ENCODE data around the gene CLCN1.

The CLCN1 gene

DNA sequence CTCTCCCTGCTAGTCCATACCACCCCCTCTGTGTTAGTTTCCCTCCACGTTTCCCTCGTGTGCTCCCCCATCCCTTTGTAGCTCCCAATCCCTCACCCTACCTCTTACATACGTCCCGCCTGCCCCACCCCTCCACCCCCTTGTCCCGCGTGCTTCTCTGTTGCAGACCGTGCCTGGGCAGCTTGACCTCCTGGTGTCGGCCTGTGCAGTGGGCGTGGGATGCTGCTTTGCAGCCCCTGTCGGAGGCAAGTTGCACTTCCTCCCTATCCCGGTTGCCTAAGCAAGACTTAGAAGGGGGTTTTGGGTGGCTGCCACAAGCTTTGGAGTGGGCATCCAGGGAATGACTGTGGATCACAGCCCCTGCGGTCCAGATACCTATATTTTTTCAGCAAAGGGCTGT lies 7.7 kb downstream of the CLCN1 start:
- no peak overlapping the region for H3K9ac ChIP-seq (ENCODE audit: low read length)
- H3K27me3 ChIP-seq (ENCODE audit: insufficient read depth, low read length) = no peaks in the 10 kb centered on the region
- no peaks in the 10 kb centered on the region for H4K20me1 ChIP-seq (ENCODE audit: insufficient read depth, low read length)

DNA sequence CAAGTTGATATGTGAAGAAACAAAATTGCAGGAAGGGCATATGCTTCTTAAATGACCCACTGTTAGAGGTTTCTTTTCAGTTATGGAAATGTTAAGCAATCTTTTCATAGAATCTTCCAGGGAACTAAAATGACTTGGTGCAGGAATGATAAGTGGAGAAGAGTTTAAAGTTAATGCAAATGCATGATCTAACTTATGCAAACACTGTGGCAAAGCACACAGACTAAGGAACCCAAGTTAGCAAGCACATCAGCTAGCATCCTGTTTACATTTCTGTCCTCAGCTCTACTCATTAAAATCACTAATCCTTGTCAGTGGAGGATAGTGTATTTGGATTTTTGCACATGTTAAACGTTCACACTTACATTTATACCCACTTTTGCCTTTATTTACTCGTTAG lies 9.3 kb downstream of the CLCN1 start:
- Histone ChIP-seq H3K9me2 (ENCODE audit: low read depth, low read length) (no peaks in the 10 kb centered on the region), H3K27me3 (ENCODE audit: insufficient read depth, low read length) (no peaks in the 10 kb centered on the region), H2AFZ (ENCODE audit: low read length) (no peak overlapping the region), H3K4me2 (ENCODE audit: low read length) (no peak overlapping the region), H3K36me3 (ENCODE audit: insufficient read depth, low read length) (no peaks in the 10 kb centered on the region), H3K27ac (ENCODE audit: low read depth, low read length, poor library complexity, severe bottlenecking) (no peak overlapping the region), H3K9me3 (ENCODE audit: low read length) (no peaks in the 10 kb centered on the region), H3K4me1 (ENCODE audit: insufficient read depth, low read length, severe bottlenecking) (no peaks in the 10 kb centered on the region), H3K9ac (ENCODE audit: low read length) (no peak overlapping the region), H3K79me2 (ENCODE audit: insufficient read depth, low read length) (no peaks in the 10 kb centered on the region), H3K4me3 (ENCODE audit: low read depth, low read length, poor library complexity, severe bottlenecking) (no peak overlapping the region), H4K20me1 (ENCODE audit: insufficient read depth, low read length) (no peaks in the 10 kb centered on the region), H3F3A (ENCODE audit: insufficient read depth, low read length) (no peaks in the 10 kb centered on the region)
- no peak for TF ChIP-seq EZH2 (IDR thresholded peaks at IDR 0.05; ENCODE audit: borderline replicate concordance, low read length)
- TF ChIP-seq, protein P1, sequence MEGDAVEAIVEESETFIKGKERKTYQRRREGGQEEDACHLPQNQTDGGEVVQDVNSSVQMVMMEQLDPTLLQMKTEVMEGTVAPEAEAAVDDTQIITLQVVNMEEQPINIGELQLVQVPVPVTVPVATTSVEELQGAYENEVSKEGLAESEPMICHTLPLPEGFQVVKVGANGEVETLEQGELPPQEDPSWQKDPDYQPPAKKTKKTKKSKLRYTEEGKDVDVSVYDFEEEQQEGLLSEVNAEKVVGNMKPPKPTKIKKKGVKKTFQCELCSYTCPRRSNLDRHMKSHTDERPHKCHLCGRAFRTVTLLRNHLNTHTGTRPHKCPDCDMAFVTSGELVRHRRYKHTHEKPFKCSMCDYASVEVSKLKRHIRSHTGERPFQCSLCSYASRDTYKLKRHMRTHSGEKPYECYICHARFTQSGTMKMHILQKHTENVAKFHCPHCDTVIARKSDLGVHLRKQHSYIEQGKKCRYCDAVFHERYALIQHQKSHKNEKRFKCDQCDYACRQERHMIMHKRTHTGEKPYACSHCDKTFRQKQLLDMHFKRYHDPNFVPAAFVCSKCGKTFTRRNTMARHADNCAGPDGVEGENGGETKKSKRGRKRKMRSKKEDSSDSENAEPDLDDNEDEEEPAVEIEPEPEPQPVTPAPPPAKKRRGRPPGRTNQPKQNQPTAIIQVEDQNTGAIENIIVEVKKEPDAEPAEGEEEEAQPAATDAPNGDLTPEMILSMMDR (IDR thresholded peaks at IDR 0.05; ENCODE audit: low read length) = no peak

More for the DNA sequence above, 7.7 kb downstream of the CLCN1 start:
- no peak overlapping the region for H2AFZ ChIP-seq (ENCODE audit: low read length)
- no peaks in the 10 kb centered on the region for H3K79me2 ChIP-seq (ENCODE audit: insufficient read depth, low read length)
- no peaks in the 10 kb centered on the region for H3K9me3 ChIP-seq (ENCODE audit: low read length)
- H3F3A ChIP-seq (ENCODE audit: insufficient read depth, low read length) = no peaks in the 10 kb centered on the region
- no peak overlapping the region for H3K27ac ChIP-seq (ENCODE audit: low read depth, low read length, poor library complexity, severe bottlenecking)
- H3K36me3 ChIP-seq (ENCODE audit: insufficient read depth, low read length) = no peaks in the 10 kb centered on the region
- no peaks in the 10 kb centered on the region for H3K9me2 ChIP-seq (ENCODE audit: low read depth, low read length)
- no peak overlapping the region for H3K4me2 ChIP-seq (ENCODE audit: low read length)
- no peak overlapping the region for H3K4me3 ChIP-seq (ENCODE audit: low read depth, low read length, poor library complexity, severe bottlenecking)
- no peaks in the 10 kb centered on the region for H3K4me1 ChIP-seq (ENCODE audit: insufficient read depth, low read length, severe bottlenecking)
- TF ChIP-seq EZH2 (IDR thresholded peaks at IDR 0.05; ENCODE audit: borderline replicate concordance, low read length) = no peak

DNA sequence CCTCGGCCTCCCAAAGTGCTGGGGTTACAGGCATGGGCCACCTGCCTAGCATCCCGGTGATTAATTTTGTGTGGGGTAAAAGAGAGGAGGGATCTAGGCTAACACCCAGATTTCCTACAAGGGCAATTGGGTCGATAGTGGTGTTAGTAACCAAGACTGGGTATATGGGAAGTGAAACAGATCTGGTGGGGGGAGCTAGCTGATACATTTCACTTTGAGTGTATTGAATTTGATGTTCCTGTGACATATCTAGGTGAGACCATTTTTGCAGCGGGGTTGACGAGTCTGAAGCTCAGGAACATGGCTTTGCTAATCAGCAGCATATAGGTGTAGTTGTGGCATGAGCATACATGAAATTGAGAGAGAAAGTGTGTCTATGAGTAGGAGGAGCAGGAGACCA lies 12.0 kb downstream of the CLCN1 start:
- Histone ChIP-seq H4K20me1 (ENCODE audit: insufficient read depth, low read length) (no peaks in the 10 kb centered on the region), H3F3A (ENCODE audit: insufficient read depth, low read length) (no peaks in the 10 kb centered on the region), H3K27me3 (ENCODE audit: insufficient read depth, low read length) (0 out of 2 replicates have a peak, but pooled peaks cover 4% of the 10 kb centered on the region), H3K79me2 (ENCODE audit: insufficient read depth, low read length) (no peaks in the 10 kb centered on the region), H2AFZ (ENCODE audit: low read length) (no peak overlapping the region), H3K9ac (ENCODE audit: low read length) (no peak overlapping the region), H3K9me3 (ENCODE audit: low read length) (no peaks in the 10 kb centered on the region), H3K36me3 (ENCODE audit: insufficient read depth, low read length) (no peaks in the 10 kb centered on the region), H3K27ac (ENCODE audit: low read depth, low read length, poor library complexity, severe bottlenecking) (no peak overlapping the region), H3K9me2 (ENCODE audit: low read depth, low read length) (no peaks in the 10 kb centered on the region), H3K4me2 (ENCODE audit: low read length) (no peak overlapping the region), H3K4me3 (ENCODE audit: low read depth, low read length, poor library complexity, severe bottlenecking) (no peak overlapping the region), H3K4me1 (ENCODE audit: insufficient read depth, low read length, severe bottlenecking) (no peaks in the 10 kb centered on the region)
- TF ChIP-seq, protein P1 (IDR thresholded peaks at IDR 0.05; ENCODE audit: low read length) = no peak
- no peak for TF ChIP-seq EZH2 (IDR thresholded peaks at IDR 0.05; ENCODE audit: borderline replicate concordance, low read length)

DNA sequence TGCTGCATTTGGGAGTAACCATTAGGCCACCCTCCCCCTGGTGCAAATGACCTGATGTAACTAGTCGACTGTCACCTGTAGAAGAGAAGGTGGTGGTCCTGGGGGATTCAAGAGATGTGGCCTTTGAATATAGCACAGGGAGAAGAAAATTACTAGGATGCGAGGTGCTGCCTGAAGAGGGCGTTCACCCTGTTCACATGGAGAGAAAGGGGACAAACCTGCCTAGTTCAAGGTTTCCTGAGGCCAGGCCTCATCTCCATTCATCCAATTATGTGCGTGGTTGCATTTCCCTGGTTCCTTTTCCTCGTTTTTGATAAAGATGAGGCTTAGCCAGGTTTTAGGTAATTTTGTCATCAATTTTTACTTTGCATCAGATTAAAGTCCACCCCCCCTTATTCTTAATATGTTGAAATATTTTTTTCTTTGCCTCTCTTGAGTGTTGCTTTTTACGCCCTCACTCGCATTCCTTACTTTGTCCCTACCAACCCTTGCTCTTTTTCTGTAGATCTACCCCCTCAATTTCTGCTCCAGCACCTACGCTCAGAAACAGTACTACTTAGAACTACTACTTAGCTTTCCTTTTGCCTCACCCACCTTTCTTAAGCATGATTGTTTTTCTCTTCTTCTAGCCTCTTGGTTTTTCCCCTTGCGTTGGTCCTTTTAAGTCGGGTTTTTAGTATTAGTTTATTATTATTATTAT lies 13.7 kb downstream of the CLCN1 start:
- Histone ChIP-seq H3K9ac (ENCODE audit: low read length) (no peak overlapping the region), H3K27me3 (ENCODE audit: insufficient read depth, low read length) (0 out of 2 replicates have a peak, but pooled peaks cover 4% of the 10 kb centered on the region), H3K4me1 (ENCODE audit: insufficient read depth, low read length, severe bottlenecking) (no peaks in the 10 kb centered on the region), H3K9me3 (ENCODE audit: low read length) (no peaks in the 10 kb centered on the region), H3K9me2 (ENCODE audit: low read depth, low read length) (no peaks in the 10 kb centered on the region), H3K27ac (ENCODE audit: low read depth, low read length, poor library complexity, severe bottlenecking) (no peak overlapping the region), H3F3A (ENCODE audit: insufficient read depth, low read length) (no peaks in the 10 kb centered on the region), H3K79me2 (ENCODE audit: insufficient read depth, low read length) (no peaks in the 10 kb centered on the region), H2AFZ (ENCODE audit: low read length) (no peak overlapping the region), H3K36me3 (ENCODE audit: insufficient read depth, low read length) (no peaks in the 10 kb centered on the region), H3K4me2 (ENCODE audit: low read length) (no peak overlapping the region), H4K20me1 (ENCODE audit: insufficient read depth, low read length) (no peaks in the 10 kb centered on the region), H3K4me3 (ENCODE audit: low read depth, low read length, poor library complexity, severe bottlenecking) (no peak overlapping the region)
- TF ChIP-seq EZH2 (IDR thresholded peaks at IDR 0.05; ENCODE audit: borderline replicate concordance, low read length) = no peak
- TF ChIP-seq, protein P1 (IDR thresholded peaks at IDR 0.05; ENCODE audit: low read length) = peak; percentile 24; the same call in 1 of the 2 replicates
